ENCODE measurements around the gene UQCR11. TPM values are rescaled to one million over a fixed set of nuclear protein-coding genes. Genes with fewer than 3 reads are reported as not detected.

UQCR11 gene
- total and polyA plus RNA-seq, 2 of the 8 experiments (the other 6 are each of a cell fraction or from before 2014, with no cell fraction given) = 162 to 171 TPM

DNA sequence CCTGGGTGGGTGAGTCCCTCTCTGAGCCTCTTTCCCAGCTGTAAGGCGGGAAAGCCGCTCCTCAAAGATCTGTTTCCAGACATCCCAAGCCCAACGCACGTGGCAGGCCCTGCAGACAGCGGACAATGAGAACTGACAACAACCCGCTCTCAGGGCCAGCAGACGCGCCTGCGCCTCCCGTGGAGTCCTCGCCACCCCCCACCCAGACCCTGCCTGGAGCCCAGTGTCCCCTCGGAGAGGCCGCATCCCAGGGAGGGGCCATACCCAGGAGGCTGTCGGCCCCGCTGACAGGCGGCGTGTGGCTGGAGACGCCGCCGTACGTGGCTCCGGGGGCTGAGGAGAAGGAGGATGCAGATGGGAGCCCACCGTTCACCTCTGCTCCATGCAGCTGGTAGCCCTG, 16.3 kb upstream of the UQCR11 start:
- no peak for FAIRE-seq

More for the DNA sequence above, 16.3 kb upstream of the UQCR11 start:
- Histone ChIP-seq H4K8ac (ENCODE audit: extremely low read depth, insufficient read depth, low read length) (no peak overlapping the region), H2AFZ (ENCODE audit: low read length) (no peak overlapping the region), H3K4me1 (replicated peaks in 1 of 4; ENCODE audit: control insufficient read depth in 3 of 4, insufficient read depth in 4 of 4, low read length in 3 of 4) (peaks cover 0 to 8% (median 4%) of the 10 kb centered on the region in 4 experiments; a peak in 3 of 7 replicates), H3K56ac (replicated peaks; ENCODE audit: insufficient read length, low read depth, low read length) (no peak overlapping the region), H3K9ac (replicated peaks in 1 of 4; ENCODE audit: extremely low read depth in 1 of 4, low read depth in 3 of 4, low read length in 3 of 4) (no peak overlapping the region), H3K23me2 (ENCODE audit: low read depth, low read length) (no peaks in the 10 kb centered on the region), H2BK20ac (ENCODE audit: low read length) (no peak overlapping the region), H4K91ac (replicated peaks; ENCODE audit: insufficient read length, low read length) (no peak overlapping the region), H3K79me1 (ENCODE audit: low read depth, low read length) (peaks cover 3% of the 10 kb centered on the region; the same call in 1 of the 2 replicates), H3K79me2 (ENCODE audit: control insufficient read depth in 1 of 2, insufficient read depth in 2 of 2, low read length in 2 of 2) (peaks cover 0 to 4% of the 10 kb centered on the region in 2 experiments; a peak in 1 of 4 replicates), H3K27ac (ENCODE audit: low read depth, low read length) (no peak overlapping the region), H4K20me1 (replicated peaks in 1 of 2; ENCODE audit: control insufficient read depth in 1 of 2, insufficient read depth in 2 of 2, low read length in 2 of 2) (peaks cover 19 to 28% of the 10 kb centered on the region in 2 experiments), H2BK5ac (ENCODE audit: low read depth, low read length) (no peak overlapping the region), H2BK15ac (ENCODE audit: low read length) (no peak overlapping the region), H2BK12ac (ENCODE audit: low read depth, low read length) (no peak overlapping the region), H3K4me3 (ENCODE audit: extremely low read depth in 1 of 4, insufficient read depth in 2 of 4, low read depth in 3 of 4, low read length in 4 of 4) (no peak overlapping the region), H3K27me3 (replicated peaks in 1 of 4; ENCODE audit: control insufficient read depth in 3 of 4, extremely low read depth in 1 of 4, insufficient read depth in 3 of 4, low read length in 3 of 4) (no peaks in the 10 kb centered on the region), H3K4me2 (ENCODE audit: insufficient read depth in 1 of 2, low read depth in 2 of 2, low read length in 2 of 2) (no peak overlapping the region), H3K14ac (ENCODE audit: insufficient read length) (no peak overlapping the region), H3K4ac (replicated peaks; ENCODE audit: insufficient read length, low read depth, low read length) (no peak overlapping the region), H3K18ac (ENCODE audit: extremely low read depth, low read length) (no peak overlapping the region), H3K9me3 (ENCODE audit: insufficient read depth in 2 of 2, low read depth in 1 of 2, low read length in 1 of 2) (no peaks in the 10 kb centered on the region), H2AK5ac (ENCODE audit: low read depth, low read length) (no peak overlapping the region), H4K5ac (ENCODE audit: insufficient read length, low read depth, low read length) (no peak overlapping the region), H2BK120ac (replicated peaks; ENCODE audit: low read depth, low read length) (no peak overlapping the region), H3K23ac (ENCODE audit: insufficient read length) (no peak overlapping the region), H3K36me3 (ENCODE audit: control insufficient read depth in 2 of 4, insufficient read depth in 4 of 4, low read length in 3 of 4) (peaks cover 16 to 74% (median 52%) of the 10 kb centered on the region in 4 experiments)
- no peak for DNase-seq (ENCODE audit: low read depth in 1 of 2, low spot score in 2 of 2)
- TF ChIP-seq KDM1A (IDR thresholded peaks at IDR 0.05; ENCODE audit: borderline replicate concordance, low read length) (no peak), TCF12 (IDR thresholded peaks at IDR 0.05; ENCODE audit: low read depth, low read length) (no peak), PHF8 (conservative IDR thresholded peaks at IDR 0.05; ENCODE audit: low read depth, low read length) (no peak), SP1 (IDR thresholded peaks at IDR 0.05; ENCODE audit: low read depth, low read length) (no peak), FOSL1 (IDR thresholded peaks at IDR 0.05; ENCODE audit: insufficient read depth, low read depth, low read length) (no peak), MAFK (IDR thresholded peaks at IDR 0.05; ENCODE audit: low read depth, low read length) (no peak)
- POLR2A ChIA-PET (ENCODE audit: partially characterized antibody) = interaction anchor here (1.2 to 2.5 kb wide), 5 partner anchors 11 to 30 kb away, joined by 3 to 8 read pairs (median 5); no protein-coding TSS in a partner anchor
- CTCF ChIA-PET (ENCODE audit: partially characterized antibody) = interaction anchor here (0.6 kb wide), 1 partner anchor 186 kb away, joined by 3 read pairs; no protein-coding TSS in a partner anchor
- WGBS, 2 experiments (ENCODE audit: extremely low coverage in 1 of 2, insufficient coverage in 1 of 2, insufficient read length in 1 of 2, insufficient replicate concordance in 2 of 2, low coverage in 1 of 2, low lambda C conversion rate in 2 of 2, missing lambda C conversion rate in 1 of 2) = 83% methylated on average over 22 of the region's 23 CpGs; no CpG with 5 or more reads in 1 of the 2 experiments
